NB4 (cell line): ENCODE results near the gene CREB1.

ENCODE experiments used
- DNase-seq: peaks from one replicate; pipeline ENCODE4 v3.0.0; 2010; ENCODE audit warnings: low read depth
- H3K4me3 ChIP-seq: one replicate; pipeline ENCODE4 v1.5.1; 2011; ENCODE audit warnings: mild to moderate bottlenecking, low read depth, low read length, moderate library complexity
- MYC ChIP-seq: IDR thresholded peaks from 2 replicates; pipeline ENCODE4 v1.6.1; 2011; ENCODE audit warnings: low read depth, low read length
- POLR2A ChIP-seq: IDR thresholded peaks from 2 replicates; pipeline ENCODE4 v1.6.1; 2011; ENCODE audit warnings: mild to moderate bottlenecking; ENCODE audit not compliant: insufficient read length; ENCODE audit errors: extremely low read depth
- TF ChIP-seq, protein P1 (sequence below): IDR thresholded peaks from one replicate; pipeline ENCODE4 v1.5.1; 2012; ENCODE audit warnings: low read depth, low read length
- TF ChIP-seq, protein P2 (sequence below): IDR thresholded peaks from 2 replicates; pipeline ENCODE4 v1.6.1; 2011; ENCODE audit warnings: low read depth, low read length

CREB1 gene

DNA sequence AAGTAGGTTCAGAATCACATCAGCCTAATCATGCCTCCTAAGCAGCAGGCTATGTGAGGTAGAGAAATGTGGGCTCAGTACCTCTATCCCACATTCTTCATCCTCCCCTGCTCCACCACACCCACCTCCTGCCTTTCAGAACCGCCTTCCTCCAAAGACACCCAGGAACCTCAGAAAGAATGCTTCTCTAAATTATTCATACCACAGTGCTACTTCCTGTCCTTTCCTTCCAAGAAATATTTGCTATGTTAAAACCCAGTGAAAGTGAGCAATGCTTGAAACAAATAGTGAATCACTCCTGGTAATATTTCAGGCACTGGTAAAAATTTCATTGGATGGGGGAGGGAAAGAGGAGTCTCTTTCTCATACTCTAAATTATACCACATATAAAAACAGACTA is 24.0 kb upstream of the CREB1 start:
- peak; percentile 33 for DNase-seq
- TF ChIP-seq, protein P1, sequence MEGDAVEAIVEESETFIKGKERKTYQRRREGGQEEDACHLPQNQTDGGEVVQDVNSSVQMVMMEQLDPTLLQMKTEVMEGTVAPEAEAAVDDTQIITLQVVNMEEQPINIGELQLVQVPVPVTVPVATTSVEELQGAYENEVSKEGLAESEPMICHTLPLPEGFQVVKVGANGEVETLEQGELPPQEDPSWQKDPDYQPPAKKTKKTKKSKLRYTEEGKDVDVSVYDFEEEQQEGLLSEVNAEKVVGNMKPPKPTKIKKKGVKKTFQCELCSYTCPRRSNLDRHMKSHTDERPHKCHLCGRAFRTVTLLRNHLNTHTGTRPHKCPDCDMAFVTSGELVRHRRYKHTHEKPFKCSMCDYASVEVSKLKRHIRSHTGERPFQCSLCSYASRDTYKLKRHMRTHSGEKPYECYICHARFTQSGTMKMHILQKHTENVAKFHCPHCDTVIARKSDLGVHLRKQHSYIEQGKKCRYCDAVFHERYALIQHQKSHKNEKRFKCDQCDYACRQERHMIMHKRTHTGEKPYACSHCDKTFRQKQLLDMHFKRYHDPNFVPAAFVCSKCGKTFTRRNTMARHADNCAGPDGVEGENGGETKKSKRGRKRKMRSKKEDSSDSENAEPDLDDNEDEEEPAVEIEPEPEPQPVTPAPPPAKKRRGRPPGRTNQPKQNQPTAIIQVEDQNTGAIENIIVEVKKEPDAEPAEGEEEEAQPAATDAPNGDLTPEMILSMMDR, result no peak
- TF ChIP-seq, protein P2, sequence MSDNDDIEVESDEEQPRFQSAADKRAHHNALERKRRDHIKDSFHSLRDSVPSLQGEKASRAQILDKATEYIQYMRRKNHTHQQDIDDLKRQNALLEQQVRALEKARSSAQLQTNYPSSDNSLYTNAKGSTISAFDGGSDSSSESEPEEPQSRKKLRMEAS, result no peak

DNA sequence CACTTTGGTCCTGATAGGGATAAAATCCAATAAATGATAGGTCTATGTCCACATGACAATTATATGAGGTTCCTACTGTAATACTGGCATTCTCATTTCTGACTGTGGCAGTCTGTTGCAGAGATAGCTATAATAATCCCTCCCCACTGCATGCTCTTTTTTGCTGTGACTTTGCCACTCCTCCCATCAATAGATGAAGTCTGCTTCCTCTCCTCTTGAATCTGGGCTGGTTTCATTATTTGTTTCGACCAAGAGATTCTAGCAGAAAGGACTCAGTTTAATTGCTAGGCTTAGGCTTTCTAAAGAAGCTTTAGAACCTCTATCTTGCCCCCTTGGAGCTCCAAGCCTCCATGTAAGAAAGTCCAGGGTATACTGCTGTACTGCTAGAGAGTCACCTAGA is 23.3 kb upstream of the CREB1 start:
- H3K4me3 ChIP-seq, result no peak overlapping the region
- TF ChIP-seq MYC (no peak), POLR2A (no peak)
- TF ChIP-seq, protein P1, result no peak
- TF ChIP-seq, protein P2, result no peak
- no peak for DNase-seq

More for the DNA sequence above, 24.0 kb upstream of the CREB1 start:
- no peak overlapping the region for H3K4me3 ChIP-seq

DNA sequence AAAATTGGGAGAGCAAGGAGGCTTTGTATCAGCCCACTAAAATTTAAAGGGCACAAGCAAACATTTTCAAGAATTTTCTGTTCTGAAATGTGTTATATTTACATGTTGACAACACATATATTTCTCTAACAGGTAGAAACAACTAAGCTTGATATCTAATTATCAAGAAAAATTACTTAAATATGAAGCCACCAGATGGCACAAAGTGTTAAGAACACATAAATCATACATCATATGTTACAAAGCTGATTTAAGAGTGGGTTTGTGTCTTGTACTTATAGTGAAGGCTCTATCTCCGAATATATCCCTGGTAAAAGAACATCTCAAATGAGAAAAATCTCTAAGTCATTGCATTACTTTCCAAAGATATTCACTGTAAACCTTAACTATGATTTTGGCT is 19.6 kb upstream of the CREB1 start:
- H3K4me3 ChIP-seq, result no peak overlapping the region
- DNase-seq, result no peak
- no peak for TF ChIP-seq POLR2A
- TF ChIP-seq, protein P2, result no peak
- TF ChIP-seq, protein P1, result no peak
- TF ChIP-seq MYC, result no peak

DNA sequence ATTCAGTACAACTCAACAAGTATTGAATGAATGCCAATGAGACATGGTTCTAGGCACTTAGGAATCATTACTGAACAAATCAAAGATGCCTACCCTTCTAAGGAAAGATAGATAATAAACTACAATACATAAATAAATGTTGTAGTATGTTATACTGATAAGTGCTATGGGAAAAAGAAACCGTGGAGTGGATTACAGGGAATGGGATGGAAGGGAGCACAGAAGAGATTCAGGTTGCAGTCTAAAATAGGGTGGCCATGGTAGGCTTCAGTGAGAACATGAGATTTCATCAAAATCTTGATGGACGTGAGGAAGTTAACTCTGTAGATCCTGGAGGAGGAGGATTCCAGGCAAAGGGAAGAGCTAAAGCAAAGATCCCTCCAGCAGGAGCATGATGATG is 17.9 kb upstream of the CREB1 start:
- no peak overlapping the region for H3K4me3 ChIP-seq
- no peak for TF ChIP-seq POLR2A
- TF ChIP-seq, protein P1, result no peak
- TF ChIP-seq, protein P2, result no peak
- no peak for TF ChIP-seq MYC
- DNase-seq, result no peak

DNA sequence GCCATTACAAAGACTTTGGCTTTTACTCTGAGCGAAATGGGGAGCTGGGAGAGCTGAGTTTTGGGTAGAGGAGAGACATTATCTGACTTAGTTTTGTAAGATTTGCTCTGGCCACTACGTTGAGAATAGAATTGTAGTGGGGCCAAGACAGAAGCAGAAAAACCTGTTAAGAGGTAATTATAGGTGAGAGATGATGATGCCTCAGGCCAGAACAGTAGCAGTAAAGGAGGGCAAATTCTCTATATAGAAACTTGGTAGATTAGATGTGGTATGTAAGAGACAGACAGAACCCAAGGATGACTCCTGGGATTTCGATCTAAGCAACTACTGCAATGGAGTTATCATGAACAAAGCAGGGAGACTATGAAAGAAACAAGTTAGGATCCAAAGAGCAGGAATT is 17.4 kb upstream of the CREB1 start:
- TF ChIP-seq, protein P1, result no peak
- TF ChIP-seq, protein P2, result no peak
- TF ChIP-seq MYC (no peak), POLR2A (no peak)
- no peak for DNase-seq
- no peak overlapping the region for H3K4me3 ChIP-seq

DNA sequence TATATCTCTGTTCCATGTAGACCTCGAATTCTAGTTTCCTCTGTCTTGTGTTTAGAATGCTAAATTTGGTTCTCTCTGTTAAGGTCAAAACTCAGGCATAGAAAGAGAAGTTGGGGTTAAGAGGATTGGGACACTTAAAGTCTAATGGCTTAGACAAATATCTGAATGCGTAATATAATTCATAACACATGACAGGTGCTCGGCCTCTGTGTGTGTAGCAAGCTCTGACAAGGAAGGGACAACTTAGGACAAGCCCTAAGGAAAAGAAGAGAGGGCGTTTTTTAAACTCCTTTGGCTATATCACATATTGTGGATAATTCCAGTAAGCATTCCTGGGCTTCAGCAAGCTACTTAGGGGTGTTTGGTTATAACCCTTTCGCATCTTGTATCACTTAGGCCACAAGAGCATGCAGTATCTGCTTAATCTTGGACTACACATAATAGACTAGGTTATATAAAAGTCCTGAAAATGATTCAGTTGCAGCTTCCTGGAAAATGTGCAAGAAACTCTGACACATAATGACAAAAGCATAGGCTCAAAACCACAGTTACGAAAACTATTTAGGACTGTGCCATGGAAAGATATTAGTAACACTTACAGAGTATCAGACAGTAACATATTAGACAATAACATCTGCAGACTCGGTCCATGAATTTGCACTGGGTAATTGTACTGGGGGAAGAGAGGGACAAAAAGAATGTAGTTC is 16.1 kb upstream of the CREB1 start:
- H3K4me3 ChIP-seq, result no peak overlapping the region
- no peak for TF ChIP-seq POLR2A
- TF ChIP-seq, protein P2, result no peak
- TF ChIP-seq, protein P1, result no peak
- no peak for TF ChIP-seq MYC
- DNase-seq, result no peak
